NT2/D1 (cell line): ENCODE measurements around the gene FAM107B.

Experiments
- YY1 ChIP-seq: IDR thresholded peaks from 2 replicates; pipeline ENCODE4 v1.6.1; 2011; ENCODE audit not compliant: insufficient read length, insufficient read depth
- ZNF274 ChIP-seq: IDR thresholded peaks from 2 replicates; pipeline ENCODE4 v1.6.1; 2011; ENCODE audit warnings: mild to moderate bottlenecking, low read depth, low read length

GRCh38 chr10:14656052-14656730, 118.5 kb downstream of the FAM107B start:
- TF ChIP-seq YY1 (no peak), ZNF274 (no peak)
